Parathyroid adenoma (tissue), 2 donors: ENCODE measurements around the gene UNC80.

Source experiments
- H2AFZ ChIP-seq: fragments of 300-600 bp; sonication (generic); one replicate; pipeline ENCODE4 v1.7.0; 2017; ENCODE audit warnings: antibody characterized with exemption, mild to moderate bottlenecking
- H3K27ac ChIP-seq: fragments of 300-600 bp; sonication (generic); one replicate; pipeline ENCODE4 v1.7.0; 2017
- H3K27me3 ChIP-seq: fragments of 300-600 bp; sonication (generic); one replicate; pipeline ENCODE4 v1.7.0; 2017; ENCODE audit warnings: low read length; ENCODE audit not compliant: control insufficient read depth, insufficient read depth
- H3K36me3 ChIP-seq: fragments of 300-600 bp; sonication (generic); one replicate; pipeline ENCODE4 v1.7.0; 2017; ENCODE audit warnings: low read length; ENCODE audit not compliant: control insufficient read depth, insufficient read depth
- H3K4me1 ChIP-seq: fragments of 300-600 bp; sonication (generic); one replicate; pipeline ENCODE4 v1.7.0; 2017; ENCODE audit warnings: control low read depth
- H3K4me2 ChIP-seq: fragments of 300-600 bp; sonication (generic); one replicate; pipeline ENCODE4 v1.7.0; 2017; ENCODE audit warnings: low read length
- H3K4me3 ChIP-seq: fragments of 300-600 bp; sonication (generic); one replicate; pipeline ENCODE4 v1.7.0; 2017; ENCODE audit warnings: low read depth, low read length
- H3K79me2 ChIP-seq: fragments of 300-600 bp; sonication (generic); one replicate; pipeline ENCODE4 v1.7.0; 2017; ENCODE audit warnings: control low read depth
- H3K9ac ChIP-seq: fragments of 300-600 bp; sonication (generic); one replicate; pipeline ENCODE4 v1.7.0; 2017; ENCODE audit warnings: mild to moderate bottlenecking
- H3K9me3 ChIP-seq: fragments of 300-600 bp; sonication (generic); one replicate; pipeline ENCODE4 v1.7.0; 2017; ENCODE audit warnings: low read length; ENCODE audit not compliant: control insufficient read depth
- TF ChIP-seq, protein P1 (sequence below): fragments of 300-600 bp; sonication (generic); IDR thresholded peaks from one replicate; pipeline ENCODE4 v1.7.0; 2017; ENCODE audit warnings: antibody characterized with exemption, mild to moderate bottlenecking
- donor health status: primary hyperparathyroidism.

Gene UNC80

DNA sequence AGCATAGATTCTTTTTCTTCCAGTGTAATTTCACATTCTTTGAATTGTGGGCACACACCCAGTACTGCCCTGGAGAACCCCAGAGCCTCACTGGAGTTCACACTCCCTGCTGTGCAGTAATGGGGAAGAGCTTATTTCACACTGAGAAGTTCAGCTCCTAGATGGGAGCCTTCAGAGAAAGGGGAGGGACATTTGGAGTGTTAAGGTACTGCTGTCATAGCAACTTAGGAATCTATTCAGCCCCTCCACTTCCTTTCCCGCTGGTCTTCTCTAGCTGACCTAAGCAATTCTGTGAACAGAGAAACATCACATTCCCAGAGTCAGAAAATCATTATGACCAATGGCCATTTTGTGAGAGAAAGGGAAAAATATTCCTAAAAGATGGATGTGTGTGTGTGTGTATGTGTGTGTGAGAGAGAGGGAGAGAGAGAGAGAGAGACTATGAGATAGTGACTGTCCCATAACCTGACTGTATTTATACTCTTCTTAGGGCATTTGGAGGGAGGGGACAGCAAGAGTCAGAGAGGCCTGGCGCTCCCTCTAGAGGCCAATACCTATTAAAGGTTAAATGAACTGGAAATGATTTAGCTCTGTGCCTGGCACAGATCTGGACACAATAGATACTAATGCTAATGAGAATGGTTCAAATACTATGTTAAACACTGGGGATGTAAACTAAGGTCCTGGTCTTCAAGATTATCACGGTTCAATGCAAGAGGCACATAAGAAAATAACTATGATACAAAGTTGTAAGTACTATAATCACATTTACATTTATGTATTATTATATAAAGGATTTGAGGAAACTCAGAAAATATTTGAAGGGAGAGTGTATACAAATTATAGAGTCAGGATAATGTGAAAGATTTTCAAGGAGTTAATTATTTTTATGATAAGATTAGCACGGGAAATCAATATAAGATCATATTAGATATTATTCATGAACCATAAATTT, 189.3 kb downstream of the UNC80 start:
- no peak overlapping the region for H3K9ac ChIP-seq
- TF ChIP-seq, protein P1, sequence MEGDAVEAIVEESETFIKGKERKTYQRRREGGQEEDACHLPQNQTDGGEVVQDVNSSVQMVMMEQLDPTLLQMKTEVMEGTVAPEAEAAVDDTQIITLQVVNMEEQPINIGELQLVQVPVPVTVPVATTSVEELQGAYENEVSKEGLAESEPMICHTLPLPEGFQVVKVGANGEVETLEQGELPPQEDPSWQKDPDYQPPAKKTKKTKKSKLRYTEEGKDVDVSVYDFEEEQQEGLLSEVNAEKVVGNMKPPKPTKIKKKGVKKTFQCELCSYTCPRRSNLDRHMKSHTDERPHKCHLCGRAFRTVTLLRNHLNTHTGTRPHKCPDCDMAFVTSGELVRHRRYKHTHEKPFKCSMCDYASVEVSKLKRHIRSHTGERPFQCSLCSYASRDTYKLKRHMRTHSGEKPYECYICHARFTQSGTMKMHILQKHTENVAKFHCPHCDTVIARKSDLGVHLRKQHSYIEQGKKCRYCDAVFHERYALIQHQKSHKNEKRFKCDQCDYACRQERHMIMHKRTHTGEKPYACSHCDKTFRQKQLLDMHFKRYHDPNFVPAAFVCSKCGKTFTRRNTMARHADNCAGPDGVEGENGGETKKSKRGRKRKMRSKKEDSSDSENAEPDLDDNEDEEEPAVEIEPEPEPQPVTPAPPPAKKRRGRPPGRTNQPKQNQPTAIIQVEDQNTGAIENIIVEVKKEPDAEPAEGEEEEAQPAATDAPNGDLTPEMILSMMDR = peak; percentile 66
- no peaks in the 10 kb centered on the region for H3K27me3 ChIP-seq
- no peak overlapping the region for H3K4me3 ChIP-seq
- no peaks in the 10 kb centered on the region for H3K79me2 ChIP-seq
- H3K36me3 ChIP-seq = no peaks in the 10 kb centered on the region
- H3K4me1 ChIP-seq = peaks cover 4% of the 10 kb centered on the region
- no peak overlapping the region for H3K4me2 ChIP-seq
- H3K27ac ChIP-seq = no peak overlapping the region
- peak overlapping the region; percentile 74 for H2AFZ ChIP-seq
- H3K9me3 ChIP-seq = no peaks in the 10 kb centered on the region

DNA sequence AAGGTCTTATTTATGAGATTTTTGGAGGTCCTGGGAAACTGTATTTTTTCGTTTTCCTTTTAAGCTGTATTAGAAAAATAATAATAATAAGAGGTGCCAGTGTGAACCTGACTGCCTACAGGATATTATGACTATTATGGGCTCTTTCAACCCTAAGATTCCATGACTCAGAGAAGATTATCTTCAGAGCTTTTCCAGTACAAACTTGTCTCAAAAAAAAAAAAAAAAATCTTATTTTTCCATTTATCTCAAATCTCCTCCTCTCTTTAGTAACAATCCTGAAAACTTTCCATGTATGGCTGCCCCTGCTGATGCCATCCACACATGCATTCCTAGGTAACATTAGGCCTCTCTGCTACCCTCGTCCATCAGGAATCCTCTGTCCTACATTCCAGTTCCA, 194.1 kb downstream of the UNC80 start:
- H3K36me3 ChIP-seq = no peaks in the 10 kb centered on the region
- H3K27me3 ChIP-seq = no peaks in the 10 kb centered on the region
- H3K9ac ChIP-seq = no peak overlapping the region
- H2AFZ ChIP-seq = no peak overlapping the region
- H3K4me2 ChIP-seq = no peak overlapping the region
- H3K4me1 ChIP-seq = peaks cover 2% of the 10 kb centered on the region
- H3K4me3 ChIP-seq = no peak overlapping the region
- H3K9me3 ChIP-seq = no peaks in the 10 kb centered on the region
- TF ChIP-seq, protein P1 = no peak
- H3K27ac ChIP-seq = no peak overlapping the region
- H3K79me2 ChIP-seq = no peaks in the 10 kb centered on the region

DNA sequence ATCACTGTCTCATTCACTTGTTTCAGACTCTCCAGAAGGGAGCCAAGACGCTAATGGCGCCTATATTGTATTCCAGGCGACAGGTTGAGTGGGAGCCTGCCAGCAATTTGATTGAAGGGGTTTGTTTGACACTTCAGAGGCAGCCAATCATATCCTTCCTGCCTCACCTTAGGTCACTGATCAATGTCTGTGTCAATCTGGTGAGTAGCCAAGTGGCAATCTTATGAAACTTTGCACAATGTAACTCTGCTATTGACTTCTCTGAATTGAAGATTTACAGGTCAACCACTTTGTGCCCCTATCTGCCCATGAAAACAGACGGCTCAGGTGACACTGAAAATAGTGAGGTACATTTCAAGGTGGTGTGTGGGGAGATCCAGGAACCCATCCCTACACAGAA, 198.1 kb downstream of the UNC80 start:
- Histone ChIP-seq H3K4me2 (no peak overlapping the region), H3K27me3 (no peaks in the 10 kb centered on the region), H3K4me3 (no peak overlapping the region), H3K9me3 (no peaks in the 10 kb centered on the region), H3K4me1 (no peaks in the 10 kb centered on the region), H2AFZ (no peak overlapping the region), H3K27ac (no peak overlapping the region), H3K9ac (no peak overlapping the region), H3K79me2 (no peaks in the 10 kb centered on the region), H3K36me3 (no peaks in the 10 kb centered on the region)
- TF ChIP-seq, protein P1 = no peak

DNA sequence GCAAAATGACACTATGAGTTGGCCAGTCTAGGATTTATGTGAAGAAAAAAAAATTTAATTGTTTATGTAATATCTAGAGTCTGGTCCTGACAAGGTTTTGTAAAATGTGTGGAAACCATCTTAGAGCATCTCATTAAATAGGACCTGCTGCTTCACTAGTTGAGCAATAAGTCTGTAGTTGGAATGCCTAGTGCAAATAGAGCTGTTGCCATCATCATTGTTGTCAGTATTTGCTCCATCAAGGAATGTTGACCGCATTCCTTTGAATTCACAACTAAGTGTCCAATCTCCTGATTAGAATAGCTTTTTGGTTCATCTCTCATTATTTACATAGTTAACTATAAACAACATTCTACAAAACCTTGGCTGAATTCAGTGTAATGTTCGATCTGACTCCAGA, 198.6 kb downstream of the UNC80 start:
- H3K27ac ChIP-seq = no peak overlapping the region
- no peak overlapping the region for H2AFZ ChIP-seq
- no peak overlapping the region for H3K4me3 ChIP-seq
- no peak overlapping the region for H3K4me2 ChIP-seq
- H3K4me1 ChIP-seq = no peaks in the 10 kb centered on the region
- H3K9me3 ChIP-seq = no peaks in the 10 kb centered on the region
- no peaks in the 10 kb centered on the region for H3K79me2 ChIP-seq
- TF ChIP-seq, protein P1 = no peak
- H3K27me3 ChIP-seq = no peaks in the 10 kb centered on the region
- no peak overlapping the region for H3K9ac ChIP-seq
- H3K36me3 ChIP-seq = no peaks in the 10 kb centered on the region

DNA sequence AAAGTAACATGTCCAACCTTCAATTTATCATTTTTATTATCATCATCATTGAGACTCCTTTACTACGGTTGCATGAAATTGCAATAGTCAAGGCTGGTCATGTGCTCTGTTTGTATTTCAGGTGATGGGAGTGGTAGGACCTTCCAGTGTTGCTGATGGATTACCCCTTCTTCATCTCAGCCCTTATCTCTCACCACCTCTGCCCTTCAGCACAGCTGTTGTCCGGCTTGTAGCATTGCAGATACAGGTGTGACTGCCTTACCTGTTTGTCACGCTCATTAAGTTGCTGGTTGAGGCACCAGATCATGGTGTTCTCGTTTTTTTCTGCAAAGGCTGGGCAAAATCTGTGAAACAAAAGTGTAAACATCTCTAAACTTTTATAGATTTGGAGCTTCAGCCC, 199.1 kb downstream of the UNC80 start:
- H3K9me3 ChIP-seq = no peaks in the 10 kb centered on the region
- no peaks in the 10 kb centered on the region for H3K79me2 ChIP-seq
- H3K27ac ChIP-seq = no peak overlapping the region
- TF ChIP-seq, protein P1 = no peak
- H3K27me3 ChIP-seq = no peaks in the 10 kb centered on the region
- no peak overlapping the region for H3K9ac ChIP-seq
- H3K4me2 ChIP-seq = no peak overlapping the region
- no peak overlapping the region for H3K4me3 ChIP-seq
- no peak overlapping the region for H2AFZ ChIP-seq
- no peaks in the 10 kb centered on the region for H3K36me3 ChIP-seq
- no peaks in the 10 kb centered on the region for H3K4me1 ChIP-seq
